Fibroblast of lung (primary cell): ENCODE measurements around the gene TTLL3. TPM values are rescaled to one million over a fixed set of nuclear protein-coding genes. Genes with fewer than 3 reads are reported as not detected.
"Not testable (repeated sequence)": the region's sequence is repeated elsewhere in the genome, so short reads cannot be mapped to it uniquely, and the experiment has no call there.

Experiments used
- DNase-seq, 2 donors: peaks; one replicate each; pipeline versions ENCODE4 v3.0.0 to v3.0.0-alpha.2; 2010; ENCODE audit warnings: low read depth in 2 of 2
- H2AFZ ChIP-seq: 2 replicates; pipeline ENCODE4 v1.5.1; 2012; ENCODE audit warnings: low read length, control low read depth, inconsistent platforms
- H3K27ac ChIP-seq: 2 replicates; pipeline ENCODE4 v1.5.1; 2011; ENCODE audit warnings: low read length, control low read depth; ENCODE audit not compliant: insufficient read depth
- H3K27me3 ChIP-seq: 2 replicates; pipeline ENCODE4 v1.5.1; 2011; ENCODE audit warnings: mild to moderate bottlenecking, low read length; ENCODE audit not compliant: control insufficient read depth, insufficient read depth
- H3K36me3 ChIP-seq: 2 replicates; pipeline ENCODE4 v1.5.1; 2011; ENCODE audit warnings: low read length; ENCODE audit not compliant: control insufficient read depth, insufficient read depth
- H3K4me1 ChIP-seq: 2 replicates; pipeline ENCODE4 v1.5.1; 2011; ENCODE audit warnings: low read length; ENCODE audit not compliant: control insufficient read depth, insufficient read depth; ENCODE audit errors: extremely low read depth
- H3K4me2 ChIP-seq: 2 replicates; pipeline ENCODE4 v1.5.1; 2011; ENCODE audit warnings: low read length, control low read depth; ENCODE audit not compliant: insufficient read depth; ENCODE audit errors: extremely low read depth
- H3K4me3 ChIP-seq, 4 experiments: fragments of 200-600 bp in 1 of 4; sonication (generic) in 1 of 4; replicated peaks in 1 of 4; 2 replicates each; pipeline ENCODE4 v1.5.1; 2011 to 2016; ENCODE audit warnings: low read length in 4 of 4, low read depth in 3 of 4, mild to moderate bottlenecking in 3 of 4, control low read depth in 2 of 4, inconsistent platforms in 1 of 4, mixed read lengths in 1 of 4; ENCODE audit not compliant: insufficient read depth in 1 of 4; ENCODE audit errors: control extremely low read depth in 1 of 4
- H3K79me2 ChIP-seq: 2 replicates; pipeline ENCODE4 v1.5.1; 2012; ENCODE audit warnings: mild to moderate bottlenecking, low read length, inconsistent platforms; ENCODE audit not compliant: control insufficient read depth, insufficient read depth
- H3K9ac ChIP-seq: 2 replicates; pipeline ENCODE4 v1.5.1; 2011; ENCODE audit warnings: mild to moderate bottlenecking, low read length, control low read depth; ENCODE audit not compliant: insufficient read depth
- H3K9me3 ChIP-seq: 2 replicates; pipeline ENCODE4 v1.5.1; 2012; ENCODE audit warnings: low read depth, low read length; ENCODE audit not compliant: control insufficient read depth, insufficient read depth
- H4K20me1 ChIP-seq: 2 replicates; pipeline ENCODE4 v1.5.1; 2011; ENCODE audit warnings: low read length; ENCODE audit not compliant: control insufficient read depth, insufficient read depth; ENCODE audit errors: extremely low read depth
- EZH2 ChIP-seq: IDR thresholded peaks from 2 replicates; pipeline ENCODE4 v1.5.1; 2012; ENCODE audit warnings: low read length, control low read depth, mild to moderate bottlenecking; ENCODE audit errors: missing control alignments
- polyA plus RNA-seq, 2 donors: library from polyadenylated mRNA; depleted of rRNA in 1 of 2; stranded (reverse) in 1 of 2; unstranded in 1 of 2; fragments of >200 nt; gene quantifications; 2 replicates each; pipeline ENCODE4 v1.2.1, GENCODE V29; 2011 to 2012; ENCODE audit warnings: missing spikeins in 1 of 2
- total RNA-seq: library from RNA; depleted of rRNA; stranded (reverse); fragments of >200 nt; gene quantifications from 2 replicates; pipeline ENCODE4 v1.2.1, GENCODE V29; 2014
- TF ChIP-seq, protein P1 (sequence below), 2 donors: IDR thresholded peaks in 1 of 2; conservative IDR thresholded peaks in 1 of 2; 1 replicate in 1 of 2; 2 replicates in 1 of 2; pipeline ENCODE4 v1.5.1; 2011 to 2012; ENCODE audit warnings: low read length in 2 of 2, control low read depth in 1 of 2, inconsistent platforms in 1 of 2, low read depth in 1 of 2, mild to moderate bottlenecking in 1 of 2

The TTLL3 gene
- total and polyA plus RNA-seq, 2 donors (not counting 1 experiment from before 2014, with no cell fraction given) = 14.9 to 16.1 TPM

DNA sequence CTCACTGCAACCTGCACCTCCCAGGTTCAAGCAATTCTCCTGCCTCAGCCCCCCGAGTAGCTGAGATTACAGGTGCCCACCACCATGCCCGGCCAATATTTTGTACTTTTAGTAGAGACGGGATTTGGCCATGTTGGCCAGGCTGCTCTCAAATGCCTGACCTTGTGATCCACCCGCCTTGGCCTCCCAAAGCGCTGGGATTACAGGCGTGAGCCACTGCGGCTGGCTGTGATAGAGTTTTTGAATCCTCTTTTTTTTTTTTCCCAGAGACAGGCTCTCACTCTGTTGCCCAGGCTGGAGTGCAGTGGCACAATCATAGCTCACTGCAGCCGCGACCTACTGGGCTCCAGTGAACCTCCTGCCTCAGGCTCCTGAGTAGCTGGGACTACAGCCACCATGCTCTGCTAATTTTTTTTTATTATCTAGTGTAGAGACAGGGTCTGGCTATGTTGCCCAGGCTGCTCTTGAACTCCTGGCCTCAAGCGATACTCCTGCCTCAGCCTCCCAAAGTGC lies 55.1 kb downstream of the TTLL3 start:
- H3K36me3 ChIP-seq, H3K9ac ChIP-seq, H3K4me3 ChIP-seq, H3K4me1 ChIP-seq, H3K27me3 ChIP-seq, H4K20me1 ChIP-seq, H3K9me3 ChIP-seq, H3K79me2 ChIP-seq, H2AFZ ChIP-seq, H3K27ac ChIP-seq, H3K4me2 ChIP-seq, DNase-seq: not testable (repeated sequence)

DNA sequence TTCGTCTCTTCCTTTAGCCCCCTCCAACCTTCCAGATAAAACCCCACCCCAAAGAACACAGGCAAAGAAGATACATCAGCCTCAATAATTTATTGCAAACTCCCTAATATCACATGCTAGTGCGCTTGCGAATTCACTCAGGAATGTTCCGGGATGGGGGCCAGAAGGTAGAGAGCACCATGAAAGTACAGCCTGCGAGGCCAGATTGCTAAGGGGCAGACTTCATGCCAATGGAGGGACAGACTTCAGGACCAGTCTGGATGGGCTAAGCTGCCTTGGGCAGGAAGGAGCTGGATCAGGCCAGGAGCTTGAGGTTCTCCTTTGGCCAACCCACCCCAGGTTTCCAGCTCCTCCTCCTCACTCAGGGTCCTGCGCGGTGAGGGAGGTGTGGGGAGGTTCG lies 56.6 kb downstream of the TTLL3 start:
- DNase-seq = peak in 1 of 2 donors; percentile 43
- H3K4me3 ChIP-seq = no peak overlapping the region

DNA sequence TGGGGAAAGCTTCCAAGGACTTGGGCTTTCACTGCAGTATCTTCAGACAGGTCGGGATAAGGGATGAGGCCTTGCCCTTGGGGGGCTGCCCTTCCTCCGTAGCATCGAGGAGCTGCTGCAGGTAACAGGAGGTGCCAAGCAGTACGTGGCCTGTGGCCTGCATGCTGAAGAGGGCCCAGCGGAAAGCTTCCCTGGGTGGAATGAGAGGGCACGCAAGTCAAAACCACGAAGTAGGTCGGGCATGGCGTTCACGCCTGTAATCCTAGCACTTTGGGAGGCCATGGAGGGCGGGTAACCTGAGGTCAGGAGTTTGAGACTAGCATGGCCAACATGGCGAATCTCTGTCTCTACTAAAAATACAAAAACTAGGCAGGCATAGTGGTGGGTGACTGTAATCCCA lies 57.0 kb downstream of the TTLL3 start:
- DNase-seq = no peak
- H3K36me3 ChIP-seq = no peaks in the 10 kb centered on the region
- no peaks in the 10 kb centered on the region for H3K9me3 ChIP-seq
- no peaks in the 10 kb centered on the region for H3K27me3 ChIP-seq
- no peak overlapping the region for H3K4me2 ChIP-seq
- H4K20me1 ChIP-seq = no peaks in the 10 kb centered on the region
- H2AFZ ChIP-seq = no peak overlapping the region
- no peak overlapping the region for H3K4me3 ChIP-seq
- H3K27ac ChIP-seq = no peak overlapping the region
- H3K79me2 ChIP-seq = no peaks in the 10 kb centered on the region
- TF ChIP-seq, protein P1, sequence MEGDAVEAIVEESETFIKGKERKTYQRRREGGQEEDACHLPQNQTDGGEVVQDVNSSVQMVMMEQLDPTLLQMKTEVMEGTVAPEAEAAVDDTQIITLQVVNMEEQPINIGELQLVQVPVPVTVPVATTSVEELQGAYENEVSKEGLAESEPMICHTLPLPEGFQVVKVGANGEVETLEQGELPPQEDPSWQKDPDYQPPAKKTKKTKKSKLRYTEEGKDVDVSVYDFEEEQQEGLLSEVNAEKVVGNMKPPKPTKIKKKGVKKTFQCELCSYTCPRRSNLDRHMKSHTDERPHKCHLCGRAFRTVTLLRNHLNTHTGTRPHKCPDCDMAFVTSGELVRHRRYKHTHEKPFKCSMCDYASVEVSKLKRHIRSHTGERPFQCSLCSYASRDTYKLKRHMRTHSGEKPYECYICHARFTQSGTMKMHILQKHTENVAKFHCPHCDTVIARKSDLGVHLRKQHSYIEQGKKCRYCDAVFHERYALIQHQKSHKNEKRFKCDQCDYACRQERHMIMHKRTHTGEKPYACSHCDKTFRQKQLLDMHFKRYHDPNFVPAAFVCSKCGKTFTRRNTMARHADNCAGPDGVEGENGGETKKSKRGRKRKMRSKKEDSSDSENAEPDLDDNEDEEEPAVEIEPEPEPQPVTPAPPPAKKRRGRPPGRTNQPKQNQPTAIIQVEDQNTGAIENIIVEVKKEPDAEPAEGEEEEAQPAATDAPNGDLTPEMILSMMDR (conservative IDR thresholded peaks at IDR 0.05 in 1 of 2, IDR thresholded peaks at IDR 0.05 in 1 of 2; ENCODE audit: low read depth in 1 of 2, low read length in 2 of 2) = no peak
- TF ChIP-seq EZH2 = no peak
- H3K4me1 ChIP-seq = peaks cover 7% of the 10 kb centered on the region
- no peak overlapping the region for H3K9ac ChIP-seq

More for the DNA sequence above, 56.6 kb downstream of the TTLL3 start:
- H3K27me3 ChIP-seq = no peaks in the 10 kb centered on the region
- no peaks in the 10 kb centered on the region for H3K9me3 ChIP-seq
- peaks cover 7% of the 10 kb centered on the region for H3K4me1 ChIP-seq
- no peaks in the 10 kb centered on the region for H4K20me1 ChIP-seq
- no peaks in the 10 kb centered on the region for H3K79me2 ChIP-seq
- no peak overlapping the region for H3K9ac ChIP-seq
- TF ChIP-seq, protein P1 (conservative IDR thresholded peaks at IDR 0.05 in 1 of 2, IDR thresholded peaks at IDR 0.05 in 1 of 2; ENCODE audit: low read depth in 1 of 2, low read length in 2 of 2) = no peak
- no peak for TF ChIP-seq EZH2
- H3K4me2 ChIP-seq = no peak overlapping the region
- H3K36me3 ChIP-seq = no peaks in the 10 kb centered on the region
- no peak overlapping the region for H3K27ac ChIP-seq
- no peak overlapping the region for H2AFZ ChIP-seq
